GM19035 (cell line): ENCODE results near the gene TEX261.

Experiments
- ATAC-seq: cut with Tn5 transposase; IDR thresholded peaks from one replicate; pipeline ENCODE4 v1.9.1; 2021; ENCODE audit not compliant: unreplicated experiment

TEX261 gene

GRCh38 chr2:70959851-70960832, 34.5 kb downstream of the TEX261 start:
- ATAC-seq = no peak

GRCh38 chr2:70959271-70959761, 35.4 kb downstream of the TEX261 start:
- no peak for ATAC-seq

- no peak for ATAC-seq
Observed at GRCh38 chr2:70958759-70959158, 35.9 kb downstream of the TEX261 start.

- ATAC-seq = no peak
Observed at GRCh38 chr2:70957798-70958197, 36.9 kb downstream of the TEX261 start.

GRCh38 chr2:70956141-70956540, 38.5 kb downstream of the TEX261 start:
- no peak for ATAC-seq

GRCh38 chr2:70954886-70955285, 39.8 kb downstream of the TEX261 start:
- ATAC-seq = no peak

GRCh38 chr2:70949086-70949485, 45.6 kb downstream of the TEX261 start:
- no peak for ATAC-seq

GRCh38 chr2:70948337-70949003, 46.2 kb downstream of the TEX261 start:
- ATAC-seq = peak; percentile 88

GRCh38 chr2:70947556-70948184, 47.0 kb downstream of the TEX261 start:
- no peak for ATAC-seq

GRCh38 chr2:70946832-70947442, 47.7 kb downstream of the TEX261 start:
- no peak for ATAC-seq

- no peak for ATAC-seq
Observed at GRCh38 chr2:70944111-70944690, 50.5 kb downstream of the TEX261 start.

GRCh38 chr2:70943205-70943871, 51.3 kb downstream of the TEX261 start:
- ATAC-seq = no peak

GRCh38 chr2:70942396-70943204, 52.1 kb downstream of the TEX261 start:
- no peak for ATAC-seq

GRCh38 chr2:70941701-70942100, 53.0 kb downstream of the TEX261 start:
- no peak for ATAC-seq

- ATAC-seq = no peak
Observed at GRCh38 chr2:70941186-70941585, 53.5 kb downstream of the TEX261 start.

GRCh38 chr2:70939839-70940580, 54.7 kb downstream of the TEX261 start:
- no peak for ATAC-seq

GRCh38 chr2:70939001-70939838, 55.5 kb downstream of the TEX261 start:
- no peak for ATAC-seq

- no peak for ATAC-seq
Observed at GRCh38 chr2:70938586-70938950, 56.1 kb downstream of the TEX261 start.
